IMR-90 (cell line): ENCODE measurements around the gene FXYD3.

Experiments used
- BHLHE40 ChIP-seq: fragments of 150-350 bp; IDR thresholded peaks from 2 replicates; pipeline ENCODE4 v1.6.1; 2016; ENCODE audit warnings: mild to moderate bottlenecking, low read depth, low read length
- CEBPB ChIP-seq: IDR thresholded peaks from 2 replicates; pipeline ENCODE4 v1.6.1; 2012; ENCODE audit warnings: low read depth, low read length, improper control_type of control experiment
- CHD1 ChIP-seq: IDR thresholded peaks from 2 replicates; pipeline ENCODE4 v1.6.1; 2012; ENCODE audit warnings: low read depth, low read length, improper control_type of control experiment
- FOS ChIP-seq: fragments of 150-350 bp; IDR thresholded peaks from 2 replicates; pipeline ENCODE4 v1.6.1; 2016; ENCODE audit warnings: low read depth, low read length
- MAZ ChIP-seq: IDR thresholded peaks from 2 replicates; pipeline ENCODE4 v1.6.1; 2012; ENCODE audit warnings: low read depth, mild to moderate bottlenecking, low read length, improper control_type of control experiment, moderate library complexity, borderline replicate concordance
- MXI1 ChIP-seq: IDR thresholded peaks from 2 replicates; pipeline ENCODE4 v1.6.1; 2012; ENCODE audit warnings: low read depth, mild to moderate bottlenecking, low read length, moderate library complexity, borderline replicate concordance
- POLR2A ChIP-seq: IDR thresholded peaks from 2 replicates; pipeline ENCODE4 v1.6.1; 2012; ENCODE audit warnings: mild to moderate bottlenecking, low read depth, low read length
- RAD21 ChIP-seq: IDR thresholded peaks from 2 replicates; pipeline ENCODE4 v1.6.1; 2012; ENCODE audit warnings: low read length, improper control_type of control experiment
- RCOR1 ChIP-seq: IDR thresholded peaks from 2 replicates; pipeline ENCODE4 v1.6.1; 2012; ENCODE audit warnings: mild to moderate bottlenecking, low read length, improper control_type of control experiment; ENCODE audit not compliant: insufficient replicate concordance
- RFX5 ChIP-seq: IDR thresholded peaks from 2 replicates; pipeline ENCODE4 v1.8.0; 2012; ENCODE audit warnings: low read depth, mild to moderate bottlenecking, low read length, moderate library complexity
- SMC3 ChIP-seq: fragments of 150-350 bp; IDR thresholded peaks from 2 replicates; pipeline ENCODE4 v1.6.1; 2016; ENCODE audit warnings: low read depth, mild to moderate bottlenecking, antibody characterized with exemption, low read length, moderate library complexity
- TF ChIP-seq, protein P1 (sequence below): conservative IDR thresholded peaks from 2 replicates; pipeline ENCODE4 v1.5.1; 2012; ENCODE audit warnings: mild to moderate bottlenecking, low read depth, low read length, improper control_type of control experiment
- TF ChIP-seq, protein P2 (sequence below): fragments of 150-350 bp; IDR thresholded peaks from 2 replicates; pipeline ENCODE4 v1.6.1; 2017; ENCODE audit warnings: mild to moderate bottlenecking, antibody characterized with exemption, low read length, low read depth
- TF ChIP-seq, protein P3 (sequence below): fragments of 150-350 bp; IDR thresholded peaks from 2 replicates; pipeline ENCODE4 v1.6.1; 2016; ENCODE audit warnings: low read depth, mild to moderate bottlenecking, low read length, moderate library complexity, borderline replicate concordance

DNA sequence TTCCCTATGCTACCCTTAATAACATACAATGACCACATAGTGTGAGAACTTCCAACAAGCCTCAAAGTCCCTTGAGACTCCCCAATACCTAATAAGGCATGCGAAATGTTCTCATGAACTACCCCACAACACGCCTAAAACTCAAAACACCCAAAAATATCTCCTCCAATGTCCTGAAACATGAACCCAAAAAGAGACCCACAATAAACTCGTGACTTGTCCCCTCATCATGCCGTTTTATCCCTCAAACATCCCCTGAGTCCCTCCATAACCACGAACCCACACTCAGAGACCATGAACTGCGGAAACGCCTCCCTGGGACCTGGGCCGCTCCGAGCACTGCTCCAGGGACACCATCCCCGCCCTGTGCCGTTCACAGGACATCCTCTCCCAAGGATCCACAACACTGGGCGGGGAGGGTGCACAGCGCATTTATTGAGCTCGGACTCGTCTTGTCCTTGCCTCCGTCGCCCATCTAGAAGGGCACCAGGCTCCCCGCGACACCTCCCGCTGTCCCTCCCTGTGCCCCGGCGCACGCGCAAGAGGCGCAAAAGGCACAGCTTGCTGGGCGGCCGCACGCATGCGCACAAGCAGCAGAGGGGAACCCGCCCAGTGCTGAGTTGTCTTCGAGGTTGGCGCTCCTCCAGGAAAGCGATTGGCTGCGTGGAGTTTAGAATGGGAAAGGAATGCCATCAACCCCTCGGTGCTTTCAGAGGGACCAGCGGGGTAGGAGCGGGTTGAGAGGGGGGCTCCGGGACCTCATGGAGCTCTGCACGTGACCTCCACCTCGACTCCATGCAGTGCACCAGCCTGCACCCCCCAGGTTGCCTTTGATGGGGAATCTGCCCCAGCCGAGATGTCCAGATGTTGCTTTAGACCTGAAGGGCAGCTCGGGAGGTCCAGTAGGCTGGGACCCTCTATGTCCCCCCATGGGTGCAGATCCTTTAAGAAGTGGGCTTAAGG lies 8.8 kb downstream of the FXYD3 start:
- no peak for TF ChIP-seq POLR2A
- TF ChIP-seq, protein P1, sequence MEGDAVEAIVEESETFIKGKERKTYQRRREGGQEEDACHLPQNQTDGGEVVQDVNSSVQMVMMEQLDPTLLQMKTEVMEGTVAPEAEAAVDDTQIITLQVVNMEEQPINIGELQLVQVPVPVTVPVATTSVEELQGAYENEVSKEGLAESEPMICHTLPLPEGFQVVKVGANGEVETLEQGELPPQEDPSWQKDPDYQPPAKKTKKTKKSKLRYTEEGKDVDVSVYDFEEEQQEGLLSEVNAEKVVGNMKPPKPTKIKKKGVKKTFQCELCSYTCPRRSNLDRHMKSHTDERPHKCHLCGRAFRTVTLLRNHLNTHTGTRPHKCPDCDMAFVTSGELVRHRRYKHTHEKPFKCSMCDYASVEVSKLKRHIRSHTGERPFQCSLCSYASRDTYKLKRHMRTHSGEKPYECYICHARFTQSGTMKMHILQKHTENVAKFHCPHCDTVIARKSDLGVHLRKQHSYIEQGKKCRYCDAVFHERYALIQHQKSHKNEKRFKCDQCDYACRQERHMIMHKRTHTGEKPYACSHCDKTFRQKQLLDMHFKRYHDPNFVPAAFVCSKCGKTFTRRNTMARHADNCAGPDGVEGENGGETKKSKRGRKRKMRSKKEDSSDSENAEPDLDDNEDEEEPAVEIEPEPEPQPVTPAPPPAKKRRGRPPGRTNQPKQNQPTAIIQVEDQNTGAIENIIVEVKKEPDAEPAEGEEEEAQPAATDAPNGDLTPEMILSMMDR = no peak
- TF ChIP-seq BHLHE40 = peak; percentile 21; the same call in 1 of the 2 replicates
- no peak for TF ChIP-seq CHD1
- TF ChIP-seq CEBPB = no peak
- no peak for TF ChIP-seq RFX5
- TF ChIP-seq SMC3 = no peak
- no peak for TF ChIP-seq RCOR1
- TF ChIP-seq RAD21 = no peak
- TF ChIP-seq MXI1 = no peak
- TF ChIP-seq MAZ = peak; percentile 58; the same call in 1 of the 2 replicates
- TF ChIP-seq, protein P2, sequence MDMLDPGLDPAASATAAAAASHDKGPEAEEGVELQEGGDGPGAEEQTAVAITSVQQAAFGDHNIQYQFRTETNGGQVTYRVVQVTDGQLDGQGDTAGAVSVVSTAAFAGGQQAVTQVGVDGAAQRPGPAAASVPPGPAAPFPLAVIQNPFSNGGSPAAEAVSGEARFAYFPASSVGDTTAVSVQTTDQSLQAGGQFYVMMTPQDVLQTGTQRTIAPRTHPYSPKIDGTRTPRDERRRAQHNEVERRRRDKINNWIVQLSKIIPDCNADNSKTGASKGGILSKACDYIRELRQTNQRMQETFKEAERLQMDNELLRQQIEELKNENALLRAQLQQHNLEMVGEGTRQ = no peak
- TF ChIP-seq, protein P3, sequence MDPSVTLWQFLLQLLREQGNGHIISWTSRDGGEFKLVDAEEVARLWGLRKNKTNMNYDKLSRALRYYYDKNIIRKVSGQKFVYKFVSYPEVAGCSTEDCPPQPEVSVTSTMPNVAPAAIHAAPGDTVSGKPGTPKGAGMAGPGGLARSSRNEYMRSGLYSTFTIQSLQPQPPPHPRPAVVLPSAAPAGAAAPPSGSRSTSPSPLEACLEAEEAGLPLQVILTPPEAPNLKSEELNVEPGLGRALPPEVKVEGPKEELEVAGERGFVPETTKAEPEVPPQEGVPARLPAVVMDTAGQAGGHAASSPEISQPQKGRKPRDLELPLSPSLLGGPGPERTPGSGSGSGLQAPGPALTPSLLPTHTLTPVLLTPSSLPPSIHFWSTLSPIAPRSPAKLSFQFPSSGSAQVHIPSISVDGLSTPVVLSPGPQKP = no peak
- no peak for TF ChIP-seq FOS
